ENCODE results near the gene NUP107. TPM values are rescaled to one million over a fixed set of nuclear protein-coding genes. Genes with fewer than 3 reads are reported as not detected.
A peak's percentile ranks its signal among the peaks of the same experiment; 100 is the strongest.
"Not testable (repeated sequence)": the region's sequence is repeated elsewhere in the genome, so short reads cannot be mapped to it uniquely, and the experiment has no call there.

NUP107 gene
- 21.0 to 39.8 TPM (median 23.9 TPM) in 3 replicates for total RNA-seq
- long read RNA-seq, full-length matches to known transcripts: 20 of 25 reads
- long read RNA-seq, partial matches to known transcripts: 2 of 25 reads
- long read RNA-seq, other reads (novel, unspliced or antisense): 3 of 25 reads

GRCh38 chr12:68686595-68687521, at the start of gene NUP107:
Gene NUP107, plus strand, starts transcription at chr12:68686978. Its CDS starts 88 bp downstream, at chr12:68687066.
- Mint-ChIP-seq H3K4me3 (ENCODE audit: unreplicated experiment) (peak within 1 kb of the TSS; percentile 92), H3K27ac (ENCODE audit: unreplicated experiment) (peak within 1 kb of the TSS; percentile 95), H3K9me3 (ENCODE audit: low read depth) (no peaks in the 10 kb centered on the region), H3K4me1 (ENCODE audit: low read depth) (peaks cover 29% of the 10 kb centered on the region), H3K27me3 (ENCODE audit: low read depth) (no peaks in the 10 kb centered on the region), H3K36me3 (ENCODE audit: low read depth) (peaks cover 4% of the 10 kb centered on the region)
- peak; percentile 99 for DNase-seq (ENCODE audit: low spot score)
- peak; percentile 50 for TF ChIP-seq CTCF (IDR thresholded peaks at IDR 0.05)

GRCh38 chr12:68637439-68637838, 49.3 kb upstream of the NUP107 start:
- H3K4me1 Mint-ChIP-seq (ENCODE audit: low read depth): peaks cover 89% of the 10 kb centered on the region
- not testable (repeated sequence) for H3K27me3 Mint-ChIP-seq (ENCODE audit: low read depth); H3K36me3 Mint-ChIP-seq (ENCODE audit: low read depth); H3K27ac Mint-ChIP-seq (ENCODE audit: unreplicated experiment); H3K9me3 Mint-ChIP-seq (ENCODE audit: low read depth); DNase-seq (ENCODE audit: low spot score); H3K4me3 Mint-ChIP-seq (ENCODE audit: unreplicated experiment)

GRCh38 chr12:68638171-68638570, 48.6 kb upstream of the NUP107 start:
- DNase-seq (ENCODE audit: low spot score): no peak
- Mint-ChIP-seq H3K4me1 (ENCODE audit: low read depth) (peaks cover 87% of the 10 kb centered on the region), H3K36me3 (ENCODE audit: low read depth) (peaks cover 2% of the 10 kb centered on the region), H3K9me3 (ENCODE audit: low read depth) (no peaks in the 10 kb centered on the region), H3K27me3 (ENCODE audit: low read depth) (no peaks in the 10 kb centered on the region), H3K4me3 (ENCODE audit: unreplicated experiment) (no peak overlapping the region), H3K27ac (ENCODE audit: unreplicated experiment) (peak overlapping the region; percentile 38)
- no peak for TF ChIP-seq CTCF (IDR thresholded peaks at IDR 0.05)

- H3K9me3 Mint-ChIP-seq (ENCODE audit: low read depth): no peaks in the 10 kb centered on the region
- peak overlapping the region; percentile 74 for H3K27ac Mint-ChIP-seq (ENCODE audit: unreplicated experiment)
- no peak overlapping the region for H3K4me3 Mint-ChIP-seq (ENCODE audit: unreplicated experiment)
These were observed 47.9 kb upstream of the NUP107 start for GRCh38 chr12:68638721-68639395.

GRCh38 chr12:68639396-68639767, 47.4 kb upstream of the NUP107 start:
- H3K9me3 Mint-ChIP-seq (ENCODE audit: low read depth): no peaks in the 10 kb centered on the region
- peaks cover 81% of the 10 kb centered on the region for H3K4me1 Mint-ChIP-seq (ENCODE audit: low read depth)
- H3K36me3 Mint-ChIP-seq (ENCODE audit: low read depth): no peaks in the 10 kb centered on the region
- peak overlapping the region; percentile 74 for H3K27ac Mint-ChIP-seq (ENCODE audit: unreplicated experiment)
- DNase-seq (ENCODE audit: low spot score): no peak
- H3K27me3 Mint-ChIP-seq (ENCODE audit: low read depth): no peaks in the 10 kb centered on the region
- no peak for TF ChIP-seq CTCF (IDR thresholded peaks at IDR 0.05)
- no peak overlapping the region for H3K4me3 Mint-ChIP-seq (ENCODE audit: unreplicated experiment)

More at GRCh38 chr12:68638721-68639395, 47.9 kb upstream of the NUP107 start:
- Mint-ChIP-seq H3K27me3 (ENCODE audit: low read depth) (no peaks in the 10 kb centered on the region), H3K4me1 (ENCODE audit: low read depth) (peaks cover 82% of the 10 kb centered on the region), H3K36me3 (ENCODE audit: low read depth) (no peaks in the 10 kb centered on the region)
- DNase-seq (ENCODE audit: low spot score): no peak
- no peak for TF ChIP-seq CTCF (IDR thresholded peaks at IDR 0.05)
